ENCODE results near the gene SLC2A1. TPM values are rescaled to one million over a fixed set of nuclear protein-coding genes. Genes with fewer than 3 reads are reported as not detected.
A peak's percentile ranks its signal among the peaks of the same experiment; 100 is the strongest.

SLC2A1 gene
- total and polyA plus RNA-seq, 4 donors = 9.5 to 143 (median 28.6) TPM

DNA sequence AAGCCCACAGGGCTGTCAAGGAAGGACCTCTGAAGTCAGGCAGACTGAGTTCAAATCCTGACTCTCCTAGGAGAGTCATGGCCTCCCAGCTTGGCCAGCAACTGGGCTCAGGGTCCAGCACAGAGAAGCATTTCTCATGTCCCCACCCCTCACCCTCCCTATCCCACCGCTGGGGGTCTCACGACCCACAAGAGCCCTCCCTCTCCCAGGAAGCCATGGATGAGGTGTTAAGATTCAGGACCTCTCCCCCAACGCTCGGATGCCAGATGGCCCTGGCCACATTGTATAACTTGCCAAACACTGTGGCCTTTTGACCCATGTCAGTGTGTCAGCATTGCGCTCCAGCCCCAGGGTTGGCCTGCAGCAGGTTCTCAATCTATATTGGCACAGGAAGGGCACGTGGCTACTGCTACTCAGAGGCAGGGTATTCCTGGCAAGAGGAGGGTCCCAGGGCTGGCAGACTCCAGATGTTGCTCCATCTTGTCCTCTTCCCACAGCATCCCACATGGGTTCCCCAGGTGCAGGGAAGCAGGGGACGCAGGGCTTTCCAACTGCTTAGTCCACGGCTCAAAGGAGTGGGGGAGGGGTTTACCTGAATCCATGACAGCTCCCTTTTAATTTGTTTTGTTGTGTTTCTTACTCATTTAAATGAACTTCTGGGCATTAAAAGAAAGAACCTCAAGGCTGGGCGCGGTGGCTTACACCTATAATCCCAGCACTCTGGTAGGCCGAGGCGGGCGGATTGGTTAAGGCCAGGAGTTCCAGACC lies 10.5 kb downstream of the SLC2A1 start:
- Histone ChIP-seq H3K36me3 (ENCODE audit: control insufficient read depth in 4 of 4, insufficient read depth in 4 of 4, low read length in 4 of 4) (no peaks in the 10 kb centered on the region), H3K27ac (ENCODE audit: low read depth in 1 of 2, low read length in 1 of 2) (peak overlapping the region in 1 of 2 donors; percentile 63), H3K9me3 (ENCODE audit: control insufficient read depth in 4 of 4, insufficient read depth in 3 of 4, low read length in 3 of 4) (no peaks in the 10 kb centered on the region), H3K27me3 (ENCODE audit: control insufficient read depth in 3 of 3, insufficient read depth in 3 of 3, low read length in 2 of 3) (no peaks in the 10 kb centered on the region), H3K4me1 (ENCODE audit: control insufficient read depth in 5 of 5, insufficient read depth in 5 of 5, low read length in 5 of 5) (peaks cover 4 to 32% (median 16%) of the 10 kb centered on the region in 5 donors), H3K9ac (ENCODE audit: insufficient read depth in 1 of 2, low read length in 2 of 2) (no peak overlapping the region), H3K4me3 (no peak overlapping the region)
- DNase-seq (no peak), ATAC-seq (ENCODE audit: insufficient read depth, low FRiP score) (no peak)
- WGBS, 2 donors = 86 to 91% methylated on average over 13 of the region's 13 CpGs
- TF ChIP-seq CTCF (IDR thresholded peaks at IDR 0.05; ENCODE audit: control extremely low read depth, extremely low read depth) = no peak

GRCh38 chr1:42947117-42947516 lies 11.6 kb downstream of the SLC2A1 start:
- Histone ChIP-seq H3K36me3 (ENCODE audit: control insufficient read depth in 4 of 4, insufficient read depth in 4 of 4, low read length in 4 of 4) (peaks cover 0 to 5% (median 0%) of the 10 kb centered on the region in 4 donors), H3K9ac (ENCODE audit: insufficient read depth in 1 of 2, low read length in 2 of 2) (no peak overlapping the region), H3K9me3 (ENCODE audit: control insufficient read depth in 4 of 4, insufficient read depth in 3 of 4, low read length in 3 of 4) (no peaks in the 10 kb centered on the region), H3K4me1 (ENCODE audit: control insufficient read depth in 5 of 5, insufficient read depth in 5 of 5, low read length in 5 of 5) (peaks cover 6 to 27% (median 16%) of the 10 kb centered on the region in 5 donors), H3K27me3 (ENCODE audit: control insufficient read depth in 3 of 3, insufficient read depth in 3 of 3, low read length in 2 of 3) (no peaks in the 10 kb centered on the region), H3K4me3 (no peak overlapping the region), H3K27ac (ENCODE audit: low read depth in 1 of 2, low read length in 1 of 2) (peak overlapping the region in 1 of 2 donors; percentile 85)
- WGBS, 2 donors = 90 to 96% methylated on average over 4 of the region's 4 CpGs
- TF ChIP-seq CTCF (IDR thresholded peaks at IDR 0.05; ENCODE audit: control extremely low read depth, extremely low read depth) = no peak
- ATAC-seq (ENCODE audit: insufficient read depth, low FRiP score) (no peak), DNase-seq (no peak)

DNA sequence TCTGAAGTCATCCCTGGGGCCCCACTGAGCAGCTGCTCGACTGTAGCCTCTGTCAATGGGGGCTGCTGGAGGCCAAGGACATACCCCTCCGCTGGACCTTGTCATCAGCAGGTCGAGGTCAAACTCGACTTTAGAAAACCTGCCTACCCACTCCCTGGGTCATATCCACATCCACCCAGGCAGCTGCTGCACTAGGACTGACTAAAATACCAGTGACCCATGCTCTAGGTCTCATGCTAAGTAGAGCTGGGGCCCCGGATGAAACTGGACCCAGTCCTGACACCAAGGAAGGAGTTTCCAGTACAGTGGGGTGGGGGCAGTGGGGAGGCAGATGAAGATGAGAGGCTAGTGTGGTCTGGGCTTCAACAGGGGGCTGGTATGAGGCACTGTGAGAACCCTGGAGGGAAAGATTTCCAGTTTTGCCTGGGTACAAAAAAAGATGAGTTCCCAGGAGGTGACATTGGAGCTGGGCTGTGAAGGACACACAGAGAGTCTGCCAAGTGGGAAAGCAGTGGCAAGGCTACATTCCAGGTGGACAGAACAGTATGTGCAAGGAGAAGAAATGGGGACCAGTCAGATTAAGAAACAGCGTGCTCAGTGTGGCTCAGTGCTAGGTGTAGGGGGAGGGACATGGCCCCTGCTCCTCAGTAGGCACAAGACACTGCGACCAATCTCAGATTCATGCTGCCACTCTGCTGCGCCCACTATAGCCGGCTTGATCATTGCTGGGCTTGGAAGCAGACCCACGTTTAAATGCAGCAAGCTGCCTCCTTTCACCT lies 12.4 kb downstream of the SLC2A1 start:
- ATAC-seq (ENCODE audit: insufficient read depth, low FRiP score) = no peak

More for the DNA sequence above, 12.4 kb downstream of the SLC2A1 start:
- Histone ChIP-seq H3K4me3 (no peak overlapping the region), H3K9ac (ENCODE audit: insufficient read depth in 1 of 2, low read length in 2 of 2) (no peak overlapping the region), H3K27ac (ENCODE audit: low read depth in 1 of 2, low read length in 1 of 2) (peak overlapping the region in 1 of 2 donors; percentile 85), H3K4me1 (ENCODE audit: control insufficient read depth in 5 of 5, insufficient read depth in 5 of 5, low read length in 5 of 5) (peaks cover 6 to 35% (median 16%) of the 10 kb centered on the region in 5 donors), H3K9me3 (ENCODE audit: control insufficient read depth in 4 of 4, insufficient read depth in 3 of 4, low read length in 3 of 4) (no peaks in the 10 kb centered on the region), H3K36me3 (ENCODE audit: control insufficient read depth in 4 of 4, insufficient read depth in 4 of 4, low read length in 4 of 4) (peaks cover 0 to 8% (median 0%) of the 10 kb centered on the region in 4 donors), H3K27me3 (ENCODE audit: control insufficient read depth in 3 of 3, insufficient read depth in 3 of 3, low read length in 2 of 3) (no peaks in the 10 kb centered on the region)
- TF ChIP-seq CTCF (IDR thresholded peaks at IDR 0.05; ENCODE audit: control extremely low read depth, extremely low read depth) = no peak
- 79 to 88% methylated on average over 10 of the region's 10 CpGs for WGBS, 2 donors
- no peak for DNase-seq
